Neural progenitor cell (in vitro differentiated cells): Measurements from ENCODE around the gene NFE2L3. TPM values are rescaled to one million over a fixed set of nuclear protein-coding genes. Genes with fewer than 3 reads are reported as not detected.
"Not testable (repeated sequence)": the region's sequence is repeated elsewhere in the genome, so short reads cannot be mapped to it uniquely, and the experiment has no call there.

Experiments used
- DNase-seq: peaks from one replicate; pipeline ENCODE4 v3.0.0-alpha.2; 2016; ENCODE audit warnings: low spot score
- H2AFZ ChIP-seq: fragments of 200-600 bp; sonication (generic); replicated peaks from 2 replicates; pipeline ENCODE4 v1.6.1; 2016; ENCODE audit warnings: antibody characterized with exemption
- H3F3A ChIP-seq: fragments of 200-600 bp; sonication (generic); 2 replicates; pipeline ENCODE4 v1.6.1; 2016; ENCODE audit warnings: antibody characterized with exemption, low read depth
- H3K27ac ChIP-seq: fragments of 200-600 bp; sonication (generic); 2 replicates; pipeline ENCODE4 v1.5.1; 2016; ENCODE audit warnings: mild to moderate bottlenecking
- H3K27me3 ChIP-seq: fragments of 200-600 bp; sonication (generic); 2 replicates; pipeline ENCODE4 v1.6.1; 2016; ENCODE audit warnings: mild to moderate bottlenecking, moderate library complexity
- H3K36me3 ChIP-seq: fragments of 200-600 bp; sonication (generic); 2 replicates; pipeline ENCODE4 v1.5.1; 2016
- H3K4me1 ChIP-seq: fragments of 200-600 bp; sonication (generic); 2 replicates; pipeline ENCODE4 v1.6.1; 2016; ENCODE audit warnings: mixed run types
- H3K4me2 ChIP-seq: fragments of 200-600 bp; sonication (generic); 2 replicates; pipeline ENCODE4 v1.6.1; 2016
- H3K4me3 ChIP-seq: fragments of 200-600 bp; sonication (generic); 2 replicates; pipeline ENCODE4 v1.5.1; 2016
- H3K79me2 ChIP-seq: fragments of 200-600 bp; sonication (generic); 2 replicates; pipeline ENCODE4 v1.6.1; 2016; ENCODE audit warnings: low read depth
- H3K9ac ChIP-seq: fragments of 200-600 bp; sonication (generic); 2 replicates; pipeline ENCODE4 v1.6.1; 2016
- H3K9me3 ChIP-seq: fragments of 200-600 bp; sonication (generic); 2 replicates; pipeline ENCODE4 v1.5.1; 2016; ENCODE audit warnings: low read depth
- H4K20me1 ChIP-seq: fragments of 200-600 bp; sonication (generic); 2 replicates; pipeline ENCODE4 v1.6.1; 2016; ENCODE audit warnings: low read depth
- H3K27ac Mint-ChIP-seq: 3 replicates; pipeline ENCODE4 v1.8.0; 2021; ENCODE audit warnings: mixed read lengths
- H3K27me3 Mint-ChIP-seq: 2 replicates; pipeline ENCODE4 v1.8.0; 2022; ENCODE audit warnings: low read depth, mild to moderate bottlenecking, inconsistent platforms, moderate library complexity, mixed read lengths; ENCODE audit not compliant: insufficient read depth
- H3K36me3 Mint-ChIP-seq: 3 replicates; pipeline ENCODE4 v1.8.0; 2021; ENCODE audit warnings: mixed read lengths
- H3K4me1 Mint-ChIP-seq: 3 replicates; pipeline ENCODE4 v1.8.0; 2021; ENCODE audit warnings: mixed read lengths
- H3K4me3 Mint-ChIP-seq: 3 replicates; pipeline ENCODE4 v1.8.0; 2021; ENCODE audit warnings: mild to moderate bottlenecking, moderate library complexity, mixed read lengths
- H3K9me3 Mint-ChIP-seq: 3 replicates; pipeline ENCODE4 v1.8.0; 2020; ENCODE audit warnings: mixed read lengths
- CTCF ChIP-seq: fragments of 200-600 bp; sonication (generic); IDR thresholded peaks from 2 replicates; pipeline ENCODE4 v1.5.1; 2017; ENCODE audit warnings: antibody characterized with exemption, mild to moderate bottlenecking
- EZH2 ChIP-seq: fragments of 200-600 bp; sonication (generic); IDR thresholded peaks from 2 replicates; pipeline ENCODE4 v1.6.1; 2017; ENCODE audit warnings: antibody characterized with exemption, mild to moderate bottlenecking, moderate library complexity
- EZH2phosphoT487 ChIP-seq: fragments of 200-600 bp; sonication (generic); IDR thresholded peaks from 2 replicates; pipeline ENCODE4 v1.6.1; 2017; ENCODE audit warnings: antibody characterized with exemption
- total RNA-seq: library from RNA; depleted of rRNA; stranded (reverse); fragments of >200 nt; gene quantifications from 2 replicates; pipeline ENCODE4 v1.2.3, GENCODE V29; 2015; ENCODE audit warnings: low replicate concordance

Gene NFE2L3
- total RNA-seq, 1 donor from 2014 or later, result 6.2 TPM

GRCh38 chr7:26145238-26145637 is 6.8 kb upstream of the NFE2L3 start:
- H3K36me3 Mint-ChIP-seq, result no peaks in the 10 kb centered on the region
- no peak overlapping the region for H3K4me3 ChIP-seq
- peaks cover 7% of the 10 kb centered on the region for H3K27me3 ChIP-seq
- H3K4me2 ChIP-seq, result no peak overlapping the region
- no peak overlapping the region for H3K9ac ChIP-seq
- H3K4me3 Mint-ChIP-seq, result no peak overlapping the region
- no peaks in the 10 kb centered on the region for H3K9me3 ChIP-seq
- peaks cover 11% of the 10 kb centered on the region for H3K4me1 Mint-ChIP-seq
- H3F3A ChIP-seq, result peaks cover 6% of the 10 kb centered on the region
- peaks cover 9% of the 10 kb centered on the region for H3K9me3 Mint-ChIP-seq
- H3K27ac ChIP-seq, result no peak overlapping the region
- H3K4me1 ChIP-seq, result no peaks in the 10 kb centered on the region
- H4K20me1 ChIP-seq, result no peaks in the 10 kb centered on the region
- H3K36me3 ChIP-seq, result no peaks in the 10 kb centered on the region
- peaks cover 2% of the 10 kb centered on the region for H3K27me3 Mint-ChIP-seq
- DNase-seq, result no peak
- no peak overlapping the region for H2AFZ ChIP-seq
- no peak overlapping the region for H3K27ac Mint-ChIP-seq
- TF ChIP-seq EZH2phosphoT487 (no peak), CTCF (no peak), EZH2 (no peak)
- no peaks in the 10 kb centered on the region for H3K79me2 ChIP-seq

DNA sequence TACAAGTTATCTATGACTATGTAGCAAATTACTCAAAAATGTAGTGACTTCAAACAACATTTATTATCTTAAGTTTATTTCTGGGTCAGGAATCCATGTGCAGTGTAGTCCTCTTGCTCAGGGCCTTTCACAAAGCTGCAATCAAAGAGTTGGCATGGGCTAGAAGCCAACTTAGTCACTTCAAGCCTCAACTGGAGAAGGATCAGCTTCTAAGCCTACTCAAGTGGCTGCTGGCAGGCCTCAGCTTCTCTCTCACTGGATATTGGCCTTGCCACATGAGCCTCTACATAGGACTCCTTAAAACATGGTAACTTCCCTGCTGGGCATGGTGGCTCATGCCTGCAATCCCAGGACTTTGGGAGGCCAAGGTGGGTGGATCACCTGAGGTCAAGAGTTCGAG is 5.0 kb upstream of the NFE2L3 start:
- Mint-ChIP-seq H3K9me3 (peaks cover 9% of the 10 kb centered on the region), H3K36me3 (no peaks in the 10 kb centered on the region), H3K4me1 (peaks cover 21% of the 10 kb centered on the region), H3K27ac (no peak overlapping the region), H3K4me3 (no peak overlapping the region), H3K27me3 (peaks cover 3% of the 10 kb centered on the region)
- no peak overlapping the region for H3K9ac ChIP-seq
- H3K4me3 ChIP-seq, result no peak overlapping the region
- no peaks in the 10 kb centered on the region for H4K20me1 ChIP-seq
- no peak overlapping the region for H3K4me2 ChIP-seq
- H3K9me3 ChIP-seq, result no peaks in the 10 kb centered on the region
- H3K79me2 ChIP-seq, result no peaks in the 10 kb centered on the region
- H2AFZ ChIP-seq, result no peak overlapping the region
- no peaks in the 10 kb centered on the region for H3K4me1 ChIP-seq
- TF ChIP-seq CTCF (no peak), EZH2phosphoT487 (no peak), EZH2 (no peak)
- no peak for DNase-seq
- H3F3A ChIP-seq, result peaks cover 6% of the 10 kb centered on the region
- no peak overlapping the region for H3K27ac ChIP-seq
- H3K27me3 ChIP-seq, result peaks cover 23% of the 10 kb centered on the region
- H3K36me3 ChIP-seq, result no peaks in the 10 kb centered on the region

DNA sequence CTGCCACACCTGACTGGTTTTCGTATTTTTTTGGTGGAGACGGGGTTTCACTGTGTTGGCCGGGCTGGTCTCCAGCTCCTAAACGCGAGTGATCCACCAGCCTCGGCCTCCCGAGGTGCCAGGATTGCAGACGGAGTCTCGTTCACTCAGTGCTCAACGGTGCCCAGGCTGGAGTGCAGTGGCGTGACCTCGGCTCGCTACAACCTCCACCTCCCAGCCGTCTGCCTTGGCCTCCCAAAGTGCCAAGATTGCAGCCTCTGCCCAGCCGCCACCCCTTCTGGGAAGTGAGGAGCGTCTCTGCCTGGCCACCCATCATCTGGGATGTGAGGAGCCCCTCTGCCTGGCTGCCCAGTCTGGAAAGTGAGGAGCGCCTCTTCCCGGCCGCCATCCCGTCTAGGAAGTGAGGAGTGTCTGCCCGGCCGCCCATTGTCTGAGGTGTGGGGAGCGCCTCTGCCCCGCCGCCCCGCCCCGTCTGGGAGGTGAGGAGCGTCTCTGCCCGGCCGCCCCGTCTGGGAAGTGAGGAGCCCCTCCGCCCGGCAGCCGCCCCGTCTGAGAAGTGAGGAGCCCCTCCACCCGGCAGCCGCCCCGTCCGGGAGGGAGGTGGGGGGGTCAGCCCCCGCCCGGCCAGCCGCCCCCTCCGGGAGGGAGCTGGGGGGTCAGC is 4.2 kb upstream of the NFE2L3 start:
- not testable (repeated sequence) for H3K4me2 ChIP-seq, H3K27ac ChIP-seq, H3K27ac Mint-ChIP-seq, H3K9ac ChIP-seq, H3K79me2 ChIP-seq, H4K20me1 ChIP-seq, H3K4me1 ChIP-seq, DNase-seq, H3K27me3 Mint-ChIP-seq, H2AFZ ChIP-seq, H3K9me3 ChIP-seq, H3K9me3 Mint-ChIP-seq, H3F3A ChIP-seq, H3K36me3 Mint-ChIP-seq, H3K4me3 Mint-ChIP-seq, H3K4me3 ChIP-seq, H3K36me3 ChIP-seq
- H3K27me3 ChIP-seq, result peaks cover 31% of the 10 kb centered on the region
- peaks cover 21% of the 10 kb centered on the region for H3K4me1 Mint-ChIP-seq

- not testable (repeated sequence) for H3K36me3 ChIP-seq, H3K4me1 ChIP-seq, H3K9me3 ChIP-seq, H3K79me2 ChIP-seq, H4K20me1 ChIP-seq, H3K9ac ChIP-seq, H2AFZ ChIP-seq, H3K27ac ChIP-seq, H3K36me3 Mint-ChIP-seq, H3K27me3 Mint-ChIP-seq, DNase-seq, H3K4me3 ChIP-seq, H3K4me2 ChIP-seq, H3K27ac Mint-ChIP-seq
- H3F3A ChIP-seq, result peaks cover 12% of the 10 kb centered on the region
- peaks cover 24% of the 10 kb centered on the region for H3K4me1 Mint-ChIP-seq
- peak overlapping the region; percentile 50 for H3K4me3 Mint-ChIP-seq
- H3K9me3 Mint-ChIP-seq, result peaks cover 11% of the 10 kb centered on the region
- peaks cover 36% of the 10 kb centered on the region for H3K27me3 ChIP-seq
Observed at GRCh38 chr7:26148307-26148700, 3.7 kb upstream of the NFE2L3 start.
